ENCODE results near the gene CPB2.

- TF ChIP-seq, protein P1, sequence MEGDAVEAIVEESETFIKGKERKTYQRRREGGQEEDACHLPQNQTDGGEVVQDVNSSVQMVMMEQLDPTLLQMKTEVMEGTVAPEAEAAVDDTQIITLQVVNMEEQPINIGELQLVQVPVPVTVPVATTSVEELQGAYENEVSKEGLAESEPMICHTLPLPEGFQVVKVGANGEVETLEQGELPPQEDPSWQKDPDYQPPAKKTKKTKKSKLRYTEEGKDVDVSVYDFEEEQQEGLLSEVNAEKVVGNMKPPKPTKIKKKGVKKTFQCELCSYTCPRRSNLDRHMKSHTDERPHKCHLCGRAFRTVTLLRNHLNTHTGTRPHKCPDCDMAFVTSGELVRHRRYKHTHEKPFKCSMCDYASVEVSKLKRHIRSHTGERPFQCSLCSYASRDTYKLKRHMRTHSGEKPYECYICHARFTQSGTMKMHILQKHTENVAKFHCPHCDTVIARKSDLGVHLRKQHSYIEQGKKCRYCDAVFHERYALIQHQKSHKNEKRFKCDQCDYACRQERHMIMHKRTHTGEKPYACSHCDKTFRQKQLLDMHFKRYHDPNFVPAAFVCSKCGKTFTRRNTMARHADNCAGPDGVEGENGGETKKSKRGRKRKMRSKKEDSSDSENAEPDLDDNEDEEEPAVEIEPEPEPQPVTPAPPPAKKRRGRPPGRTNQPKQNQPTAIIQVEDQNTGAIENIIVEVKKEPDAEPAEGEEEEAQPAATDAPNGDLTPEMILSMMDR (optimal IDR thresholded peaks at IDR 0.05 in 1 of 3, IDR thresholded peaks at IDR 0.05 in 1 of 3, conservative IDR thresholded peaks at IDR 0.05 in 1 of 3; ENCODE audit: extremely low read depth in 1 of 3, insufficient read depth in 2 of 3, low read length in 3 of 3): no peak
- no peak for TF ChIP-seq EZH2 (IDR thresholded peaks at IDR 0.05; ENCODE audit: low read length)
Observed at GRCh38 chr13:46012404-46012803, 92.4 kb downstream of the CPB2 start.
